OCI-LY7 (cell line): ENCODE measurements around the gene ESRP2. TPM values are rescaled to one million over a fixed set of nuclear protein-coding genes. Genes with fewer than 3 reads are reported as not detected.

ENCODE experiments used
- BruUV-seq: library from RNA; stranded (reverse); fragments of 400-500 nt; replicated peaks from 2 replicates; lab custom pipeline; 2021; lab: Mats Ljungman, UMichigan
- CTCF ChIA-PET: fragments of 300-600 bp; sonication (Branson Sonifier 250); formaldehyde crosslinking; loops from one replicate; lab custom pipeline; 2022; ENCODE audit warnings: antibody characterized with exemption; ENCODE audit not compliant: unreplicated experiment; lab: Charles Lee
- POLR2A ChIA-PET: fragments of 300-600 bp; sonication (Branson Sonifier 250); formaldehyde crosslinking; loops from one replicate; lab custom pipeline; 2022; ENCODE audit warnings: antibody characterized with exemption; lab: Charles Lee
- DNase-seq: peaks from one replicate; pipeline ENCODE4 v3.0.0-alpha.2; 2015; ENCODE audit warnings: low spot score
- H2AFZ ChIP-seq: fragments of 200-600 bp; sonication (generic), shearing (Covaris generic); 2 replicates; pipeline ENCODE4 v1.6.1; 2014; ENCODE audit warnings: mild to moderate bottlenecking, antibody characterized with exemption, low read length, moderate library complexity
- H3K27ac ChIP-seq: fragments of 200-600 bp; sonication (generic); 2 replicates; pipeline ENCODE4 v1.5.1; 2014; ENCODE audit warnings: mixed run types, low read depth, mild to moderate bottlenecking, moderate library complexity, low read length, inconsistent platforms; ENCODE audit not compliant: poor library complexity, severe bottlenecking
- H3K36me3 ChIP-seq: fragments of 200-600 bp; sonication (generic); 2 replicates; pipeline ENCODE4 v1.6.1; 2014; ENCODE audit warnings: mild to moderate bottlenecking, antibody characterized with exemption, low read length, moderate library complexity, mixed read lengths; ENCODE audit not compliant: insufficient read depth
- H3K4me1 ChIP-seq: fragments of 200-600 bp; sonication (generic); 2 replicates; pipeline ENCODE4 v1.5.1; 2014; ENCODE audit warnings: mild to moderate bottlenecking, low read length; ENCODE audit not compliant: insufficient read depth, poor library complexity, severe bottlenecking
- H3K4me2 ChIP-seq: fragments of 200-600 bp; sonication (generic); 2 replicates; pipeline ENCODE4 v1.6.1; 2014; ENCODE audit warnings: mild to moderate bottlenecking, low read length
- H3K4me3 ChIP-seq: fragments of 200-600 bp; sonication (generic); 2 replicates; pipeline ENCODE4 v1.5.1; 2014; ENCODE audit warnings: mild to moderate bottlenecking, low read depth, low read length; ENCODE audit not compliant: poor library complexity, severe bottlenecking
- H3K79me2 ChIP-seq: fragments of 200-600 bp; sonication (generic); 2 replicates; pipeline ENCODE4 v1.6.1; 2016; ENCODE audit warnings: low read depth, mild to moderate bottlenecking, low read length, moderate library complexity, mixed read lengths; ENCODE audit not compliant: insufficient read depth
- H3K9me2 ChIP-seq: fragments of 200-600 bp; sonication (generic); 2 replicates; pipeline ENCODE4 v1.6.1; 2016; ENCODE audit warnings: mild to moderate bottlenecking, low read length, mixed read lengths; ENCODE audit not compliant: insufficient read depth
- H3K9me3 ChIP-seq: fragments of 200-600 bp; sonication (generic); 2 replicates; pipeline ENCODE4 v1.6.1; 2014; ENCODE audit warnings: mild to moderate bottlenecking, mixed run types, low read length, mixed read lengths
- H4K20me1 ChIP-seq: fragments of 200-600 bp; sonication (generic); 2 replicates; pipeline ENCODE4 v1.6.1; 2014; ENCODE audit warnings: mild to moderate bottlenecking, antibody characterized with exemption, low read length, moderate library complexity, mixed read lengths; ENCODE audit not compliant: insufficient read depth
- EZH2phosphoT487 ChIP-seq: fragments of 200-600 bp; sonication (generic); IDR thresholded peaks from 2 replicates; pipeline ENCODE4 v1.6.1; 2018; ENCODE audit warnings: low read depth, borderline replicate concordance, mild to moderate bottlenecking, mixed run types, antibody characterized with exemption, low read length, moderate library complexity, mixed read lengths
- intact Hi-C: fragments of 100-400 bp; cut with micrococcal nuclease; formaldehyde crosslinking; loops from one replicate; pipeline ENCODE4 v1.10.0; 2022; ENCODE audit not compliant: unreplicated experiment
- total RNA-seq, 2 experiments: library from RNA; depleted of rRNA in 1 of 2; stranded (reverse); fragments of >200 nt in 1 of 2; shearing (Covaris generic) in 1 of 2; gene quantifications; 2 replicates each; pipeline ENCODE4 v1.2.3, GENCODE V29; 2014 to 2022
- TF ChIP-seq, protein P1 (sequence below): fragments of 200-600 bp; sonication (generic); conservative IDR thresholded peaks from 2 replicates; pipeline ENCODE4 v1.5.1; 2014; ENCODE audit warnings: mild to moderate bottlenecking, antibody characterized with exemption, low read length, moderate library complexity, mixed read lengths

The ESRP2 gene
- total RNA-seq, 2 experiments from 2014 or later, result not detected

DNA sequence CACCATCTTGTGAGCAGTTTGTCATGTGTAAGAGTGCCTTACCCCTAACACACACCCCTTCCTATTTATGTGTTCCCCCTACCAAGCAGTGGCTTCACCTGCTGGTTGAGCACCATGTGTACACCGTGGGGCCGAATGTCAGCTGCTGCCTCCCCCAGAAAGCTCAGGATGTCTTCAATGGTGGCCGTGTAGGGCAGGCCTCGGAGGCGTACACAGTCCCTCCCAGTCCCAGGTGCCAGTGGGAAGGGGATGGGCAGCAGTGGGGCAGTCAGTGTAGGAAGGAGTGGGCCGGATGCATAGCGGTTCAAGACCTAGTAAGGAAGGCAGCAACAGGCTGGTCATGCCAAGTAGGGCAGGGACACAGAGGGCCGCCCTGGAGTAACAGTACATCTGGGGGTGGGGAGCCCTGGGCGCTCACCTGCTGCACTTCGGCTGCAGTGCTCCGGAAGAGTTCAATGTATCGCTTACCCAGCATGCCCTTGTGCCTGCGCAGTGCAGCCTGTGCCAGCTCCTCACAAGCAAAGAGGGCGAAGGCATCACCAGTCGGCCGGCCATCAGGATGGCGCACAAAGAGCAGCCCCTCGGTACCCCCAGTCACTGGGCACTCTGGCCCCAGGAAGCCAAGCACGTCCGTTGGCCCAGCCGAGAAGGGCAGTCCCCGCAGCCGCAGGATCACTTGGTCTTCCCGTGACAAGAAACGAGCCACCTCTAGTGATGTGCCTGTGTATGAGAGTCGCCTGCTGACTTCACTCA is 4.4 kb downstream of the ESRP2 start:
- POLR2A ChIA-PET, result no interaction called here

DNA sequence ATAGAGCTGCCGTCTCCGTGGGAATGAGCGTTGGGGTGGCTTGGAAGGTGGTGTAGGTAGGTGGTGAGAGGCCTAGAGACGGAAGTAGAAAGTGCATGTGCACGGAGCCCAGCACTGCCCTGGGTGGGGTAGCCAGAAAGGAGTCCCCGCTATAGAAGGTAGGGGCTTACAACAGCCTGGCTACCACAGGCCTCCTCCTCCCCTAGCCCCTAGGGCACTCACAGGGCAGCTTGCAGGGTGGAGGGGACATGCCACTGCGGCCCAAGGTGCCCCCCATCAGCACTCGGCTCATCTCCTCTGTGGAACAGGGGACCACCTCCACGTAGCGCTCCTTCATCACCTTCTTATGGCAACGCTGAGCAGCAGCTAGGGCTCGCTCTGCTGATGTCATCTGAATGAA is 5.0 kb downstream of the ESRP2 start:
- TF ChIP-seq EZH2phosphoT487, result no peak
- TF ChIP-seq, protein P1, sequence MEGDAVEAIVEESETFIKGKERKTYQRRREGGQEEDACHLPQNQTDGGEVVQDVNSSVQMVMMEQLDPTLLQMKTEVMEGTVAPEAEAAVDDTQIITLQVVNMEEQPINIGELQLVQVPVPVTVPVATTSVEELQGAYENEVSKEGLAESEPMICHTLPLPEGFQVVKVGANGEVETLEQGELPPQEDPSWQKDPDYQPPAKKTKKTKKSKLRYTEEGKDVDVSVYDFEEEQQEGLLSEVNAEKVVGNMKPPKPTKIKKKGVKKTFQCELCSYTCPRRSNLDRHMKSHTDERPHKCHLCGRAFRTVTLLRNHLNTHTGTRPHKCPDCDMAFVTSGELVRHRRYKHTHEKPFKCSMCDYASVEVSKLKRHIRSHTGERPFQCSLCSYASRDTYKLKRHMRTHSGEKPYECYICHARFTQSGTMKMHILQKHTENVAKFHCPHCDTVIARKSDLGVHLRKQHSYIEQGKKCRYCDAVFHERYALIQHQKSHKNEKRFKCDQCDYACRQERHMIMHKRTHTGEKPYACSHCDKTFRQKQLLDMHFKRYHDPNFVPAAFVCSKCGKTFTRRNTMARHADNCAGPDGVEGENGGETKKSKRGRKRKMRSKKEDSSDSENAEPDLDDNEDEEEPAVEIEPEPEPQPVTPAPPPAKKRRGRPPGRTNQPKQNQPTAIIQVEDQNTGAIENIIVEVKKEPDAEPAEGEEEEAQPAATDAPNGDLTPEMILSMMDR, result no peak
- POLR2A ChIA-PET, result no interaction called here
- DNase-seq, result no peak

More for the DNA sequence above, 4.4 kb downstream of the ESRP2 start:
- Histone ChIP-seq H2AFZ (no peak overlapping the region), H3K36me3 (peaks cover 26% of the 10 kb centered on the region; the same call in 1 of the 2 replicates), H4K20me1 (no peaks in the 10 kb centered on the region), H3K4me3 (no peak overlapping the region), H3K79me2 (no peaks in the 10 kb centered on the region), H3K27ac (no peak overlapping the region), H3K9me3 (no peaks in the 10 kb centered on the region), H3K4me2 (no peak overlapping the region), H3K4me1 (peaks cover 43% of the 10 kb centered on the region), H3K9me2 (no peaks in the 10 kb centered on the region)
- CTCF ChIA-PET, result no interaction called here
- intact Hi-C loops, result no loop called here
- no TSS peak for BruUV-seq
- no peak for DNase-seq
- TF ChIP-seq EZH2phosphoT487, result no peak
- TF ChIP-seq, protein P1, result no peak

GRCh38 chr16:68230176-68230571 is 5.8 kb downstream of the ESRP2 start:
- CTCF ChIA-PET, result no interaction called here
- no peak overlapping the region for H2AFZ ChIP-seq
- H3K79me2 ChIP-seq, result no peaks in the 10 kb centered on the region
- POLR2A ChIA-PET, result no interaction called here
- no peak for DNase-seq
- H3K4me3 ChIP-seq, result no peak overlapping the region
- peaks cover 32% of the 10 kb centered on the region; the same call in 1 of the 2 replicates for H3K36me3 ChIP-seq
- intact Hi-C loops, result no loop called here
- H3K4me2 ChIP-seq, result no peak overlapping the region
- H3K9me3 ChIP-seq, result no peaks in the 10 kb centered on the region
- no peak overlapping the region for H3K27ac ChIP-seq
- TF ChIP-seq, protein P1, result no peak
- TF ChIP-seq EZH2phosphoT487, result no peak
- no peaks in the 10 kb centered on the region for H3K9me2 ChIP-seq
- BruUV-seq, result no TSS peak
- peaks cover 48% of the 10 kb centered on the region for H3K4me1 ChIP-seq
- H4K20me1 ChIP-seq, result no peaks in the 10 kb centered on the region

More for the DNA sequence above, 5.0 kb downstream of the ESRP2 start:
- Histone ChIP-seq H3K9me3 (no peaks in the 10 kb centered on the region), H3K4me2 (no peak overlapping the region), H3K27ac (no peak overlapping the region), H3K9me2 (no peaks in the 10 kb centered on the region), H3K79me2 (no peaks in the 10 kb centered on the region), H3K36me3 (peaks cover 32% of the 10 kb centered on the region; the same call in 1 of the 2 replicates), H3K4me3 (no peak overlapping the region), H3K4me1 (peaks cover 48% of the 10 kb centered on the region), H2AFZ (no peak overlapping the region), H4K20me1 (no peaks in the 10 kb centered on the region)
- CTCF ChIA-PET, result no interaction called here
- intact Hi-C loops, result no loop called here
- BruUV-seq, result no TSS peak
